ENCODE measurements around the gene TIMP4. TPM values are rescaled to one million over a fixed set of nuclear protein-coding genes. Genes with fewer than 3 reads are reported as not detected.

TIMP4 gene
- total and polyA plus RNA-seq, 5 donors from 2014 or later: not detected

DNA sequence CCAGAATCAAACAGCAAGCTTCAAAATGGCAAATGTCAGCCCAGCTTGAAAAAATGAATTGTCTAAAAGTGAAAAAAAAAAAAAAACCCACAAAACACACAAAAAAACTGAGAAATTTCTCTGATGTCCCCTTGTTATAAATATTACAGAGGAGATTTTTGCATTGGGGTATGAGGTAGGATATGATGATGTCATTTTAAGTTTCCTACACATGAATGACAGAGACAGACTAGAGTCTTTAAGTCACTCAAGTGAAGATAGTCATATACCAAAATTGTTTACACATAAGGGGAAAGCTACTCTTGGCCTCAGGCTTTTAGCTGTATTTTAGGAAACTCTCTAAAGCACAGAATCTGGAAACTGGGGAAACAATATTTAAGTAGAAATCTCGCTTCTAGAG lies 32.9 kb downstream of the TIMP4 start:
- no peaks in the 10 kb centered on the region for H3K4me1 ChIP-seq (ENCODE audit: control insufficient read depth, insufficient read depth, low read length, poor library complexity, severe bottlenecking)
- no peak overlapping the region for H3K27ac ChIP-seq (ENCODE audit: insufficient read depth, low read length, poor library complexity, severe bottlenecking)
- no peaks in the 10 kb centered on the region for H3K9me3 ChIP-seq (ENCODE audit: control insufficient read depth in 2 of 2, low read length in 2 of 2)
- peaks cover 49% of the 10 kb centered on the region for H3K27me3 Mint-ChIP-seq
- no peak overlapping the region for H3K27ac Mint-ChIP-seq
- H3K36me3 Mint-ChIP-seq: no peaks in the 10 kb centered on the region
- H3K36me3 ChIP-seq (ENCODE audit: control insufficient read depth, insufficient read depth, low read length): no peaks in the 10 kb centered on the region
- H3K9me3 Mint-ChIP-seq: peaks cover 0 to under 1% (median 0%) of the 10 kb centered on the region in 7 donors
- H3K4me3 ChIP-seq (ENCODE audit: low read depth, low read length): no peak overlapping the region
- peaks cover 16% of the 10 kb centered on the region for H3K27me3 ChIP-seq (ENCODE audit: control insufficient read depth, insufficient read depth, low read length)
- H3K4me1 Mint-ChIP-seq: no peaks in the 10 kb centered on the region
- H3K4me3 Mint-ChIP-seq: no peak overlapping the region
- DNase-seq (no peak), ATAC-seq (ENCODE audit: low read depth in 2 of 2) (no peak)

DNA sequence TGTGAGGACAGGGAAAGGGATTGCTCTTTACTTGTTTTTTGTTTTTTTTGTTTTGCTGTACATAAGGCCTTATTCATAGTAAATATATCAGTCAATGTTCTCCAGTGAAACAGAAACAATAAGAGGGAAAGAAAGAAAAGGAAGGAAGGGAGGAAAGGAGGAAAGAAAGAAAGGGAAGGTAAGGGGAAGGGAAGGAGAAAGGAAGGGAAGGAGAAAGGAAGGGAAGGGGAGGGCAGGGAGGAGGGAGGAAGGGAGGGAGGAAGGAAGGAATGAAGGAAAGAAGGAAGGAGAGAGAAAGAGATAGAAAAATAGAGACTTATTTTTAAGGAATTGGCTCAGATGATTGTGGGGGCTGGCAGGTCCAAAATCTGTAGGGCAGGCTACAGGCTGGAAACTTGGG lies 37.2 kb downstream of the TIMP4 start:
- no peak overlapping the region for H3K27ac Mint-ChIP-seq
- no peak overlapping the region for H3K4me3 Mint-ChIP-seq
- no peak for DNase-seq
- no peak overlapping the region for H3K27ac ChIP-seq (ENCODE audit: insufficient read depth, low read length, poor library complexity, severe bottlenecking)
- H3K36me3 Mint-ChIP-seq: no peaks in the 10 kb centered on the region
- peaks cover 0 to 6% (median 0%) of the 10 kb centered on the region in 7 donors for H3K9me3 Mint-ChIP-seq
- H3K27me3 ChIP-seq (ENCODE audit: control insufficient read depth, insufficient read depth, low read length): peaks cover 24% of the 10 kb centered on the region
- no peaks in the 10 kb centered on the region for H3K4me1 ChIP-seq (ENCODE audit: control insufficient read depth, insufficient read depth, low read length, poor library complexity, severe bottlenecking)
- H3K4me1 Mint-ChIP-seq: no peaks in the 10 kb centered on the region
- H3K27me3 Mint-ChIP-seq: peaks cover 42% of the 10 kb centered on the region
- H3K4me3 ChIP-seq (ENCODE audit: low read depth, low read length): no peak overlapping the region
- no peaks in the 10 kb centered on the region for H3K36me3 ChIP-seq (ENCODE audit: control insufficient read depth, insufficient read depth, low read length)
- no peak for ATAC-seq (ENCODE audit: low read depth in 2 of 2)
- H3K9me3 ChIP-seq (ENCODE audit: control insufficient read depth in 2 of 2, low read length in 2 of 2): no peaks in the 10 kb centered on the region

DNA sequence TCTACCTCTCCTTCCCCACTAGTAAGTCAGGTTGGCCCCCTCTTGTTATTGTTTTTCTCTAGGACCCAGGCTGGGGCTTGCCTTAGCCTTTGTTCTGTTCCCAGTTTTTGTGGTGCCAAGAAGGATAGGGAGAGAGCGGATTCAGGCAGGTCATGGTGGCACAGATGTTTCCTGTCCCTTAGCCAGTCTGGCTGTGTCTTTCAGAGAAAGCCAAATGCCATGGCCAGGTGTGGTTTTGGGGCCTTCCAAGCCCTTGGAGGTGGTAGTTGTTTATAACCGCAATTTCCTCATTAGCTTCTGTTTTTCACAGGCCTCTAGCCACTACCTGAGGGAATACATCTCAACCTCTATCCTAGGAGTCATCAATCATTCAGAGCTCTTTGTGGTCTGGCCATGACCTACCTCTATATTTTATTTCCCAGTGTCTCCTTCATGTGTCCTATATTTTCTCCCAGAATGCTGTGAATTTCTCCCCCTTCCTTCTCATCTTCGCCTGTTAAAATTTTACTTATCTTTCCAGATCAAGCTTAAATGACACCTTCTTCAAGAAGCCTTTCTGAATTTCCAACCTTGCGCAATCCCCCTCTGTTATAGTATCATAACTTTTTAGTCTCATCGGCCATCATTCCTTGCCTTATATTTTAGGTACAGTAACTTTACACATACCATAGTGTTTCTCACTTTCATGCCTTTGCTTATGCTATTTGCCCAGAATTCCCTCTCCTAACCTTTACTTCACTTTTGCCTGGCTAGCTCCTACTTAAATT lies 38.2 kb downstream of the TIMP4 start:
- DNase-seq (no peak), ATAC-seq (ENCODE audit: low read depth in 2 of 2) (no peak)
- Mint-ChIP-seq H3K27ac (no peak overlapping the region), H3K4me3 (no peak overlapping the region), H3K36me3 (no peaks in the 10 kb centered on the region), H3K4me1 (no peaks in the 10 kb centered on the region), H3K27me3 (peaks cover 33% of the 10 kb centered on the region), H3K9me3 (peaks cover 0 to 6% (median 0%) of the 10 kb centered on the region in 7 donors)
- Histone ChIP-seq H3K9me3 (ENCODE audit: control insufficient read depth in 2 of 2, low read length in 2 of 2) (no peaks in the 10 kb centered on the region), H3K27me3 (ENCODE audit: control insufficient read depth, insufficient read depth, low read length) (peaks cover 26% of the 10 kb centered on the region), H3K4me3 (ENCODE audit: low read depth, low read length) (no peak overlapping the region), H3K27ac (ENCODE audit: insufficient read depth, low read length, poor library complexity, severe bottlenecking) (no peak overlapping the region), H3K36me3 (ENCODE audit: control insufficient read depth, insufficient read depth, low read length) (no peaks in the 10 kb centered on the region), H3K4me1 (ENCODE audit: control insufficient read depth, insufficient read depth, low read length, poor library complexity, severe bottlenecking) (no peaks in the 10 kb centered on the region)

DNA sequence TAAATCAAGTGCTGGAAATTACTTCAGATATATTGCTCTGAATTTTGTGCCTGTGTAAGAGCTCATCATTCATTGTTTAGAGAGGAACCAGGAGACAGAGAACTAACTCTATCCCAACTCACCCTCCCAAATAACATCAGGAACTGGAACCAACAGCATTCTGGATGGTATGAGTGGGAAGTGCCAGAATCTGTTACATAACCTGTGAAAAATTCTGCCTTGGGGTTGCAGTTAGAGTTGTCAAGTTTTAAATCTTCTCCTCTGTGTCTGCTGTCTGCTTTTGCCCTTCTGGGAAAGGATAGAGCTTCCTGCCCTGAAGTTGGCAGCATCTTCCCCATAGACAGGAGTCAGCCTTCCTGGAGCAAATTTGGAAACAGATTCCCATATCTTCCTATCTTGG lies 41.2 kb downstream of the TIMP4 start:
- peaks cover 0 to 6% (median 0%) of the 10 kb centered on the region in 7 donors for H3K9me3 Mint-ChIP-seq
- DNase-seq (no peak), ATAC-seq (ENCODE audit: low read depth in 2 of 2) (no peak)
- peaks cover 15% of the 10 kb centered on the region for H3K27me3 Mint-ChIP-seq
- Histone ChIP-seq H3K27me3 (ENCODE audit: control insufficient read depth, insufficient read depth, low read length) (peaks cover 29% of the 10 kb centered on the region), H3K27ac (ENCODE audit: insufficient read depth, low read length, poor library complexity, severe bottlenecking) (no peak overlapping the region), H3K9me3 (ENCODE audit: control insufficient read depth in 2 of 2, low read length in 2 of 2) (no peaks in the 10 kb centered on the region), H3K36me3 (ENCODE audit: control insufficient read depth, insufficient read depth, low read length) (no peaks in the 10 kb centered on the region), H3K4me3 (ENCODE audit: low read depth, low read length) (no peak overlapping the region), H3K4me1 (ENCODE audit: control insufficient read depth, insufficient read depth, low read length, poor library complexity, severe bottlenecking) (no peaks in the 10 kb centered on the region)
- no peak overlapping the region for H3K27ac Mint-ChIP-seq
- H3K4me1 Mint-ChIP-seq: no peaks in the 10 kb centered on the region
- H3K4me3 Mint-ChIP-seq: no peak overlapping the region
- H3K36me3 Mint-ChIP-seq: no peaks in the 10 kb centered on the region

DNA sequence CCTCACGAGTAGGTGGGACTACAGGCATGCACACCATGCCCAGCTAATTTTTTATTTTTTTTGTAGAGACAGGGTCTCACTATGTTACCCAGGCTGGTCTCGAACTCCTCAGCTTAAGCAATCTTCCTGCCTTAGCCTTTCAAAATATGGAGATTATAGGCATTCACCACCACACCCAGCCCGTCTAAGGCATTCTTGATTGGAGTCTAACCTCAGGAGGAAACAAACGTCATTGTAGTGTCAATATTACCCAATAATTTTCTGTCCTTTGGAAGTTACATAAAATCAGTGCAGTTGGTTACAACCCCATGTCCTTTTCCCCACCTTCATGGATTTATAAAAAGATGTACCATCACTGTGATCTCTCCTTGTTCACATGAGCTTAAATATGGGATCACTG lies 41.8 kb downstream of the TIMP4 start:
- Mint-ChIP-seq H3K4me3 (no peak overlapping the region), H3K27ac (no peak overlapping the region), H3K27me3 (peaks cover 15% of the 10 kb centered on the region), H3K9me3 (peaks cover 0 to 6% (median 0%) of the 10 kb centered on the region in 7 donors), H3K4me1 (no peaks in the 10 kb centered on the region), H3K36me3 (no peaks in the 10 kb centered on the region)
- DNase-seq (no peak), ATAC-seq (ENCODE audit: low read depth in 2 of 2) (no peak)
- H3K9me3 ChIP-seq (ENCODE audit: control insufficient read depth in 2 of 2, low read length in 2 of 2): no peaks in the 10 kb centered on the region
- no peak overlapping the region for H3K27ac ChIP-seq (ENCODE audit: insufficient read depth, low read length, poor library complexity, severe bottlenecking)
- peaks cover 27% of the 10 kb centered on the region for H3K27me3 ChIP-seq (ENCODE audit: control insufficient read depth, insufficient read depth, low read length)
- H3K36me3 ChIP-seq (ENCODE audit: control insufficient read depth, insufficient read depth, low read length): no peaks in the 10 kb centered on the region
- no peak overlapping the region for H3K4me3 ChIP-seq (ENCODE audit: low read depth, low read length)
- H3K4me1 ChIP-seq (ENCODE audit: control insufficient read depth, insufficient read depth, low read length, poor library complexity, severe bottlenecking): no peaks in the 10 kb centered on the region

DNA sequence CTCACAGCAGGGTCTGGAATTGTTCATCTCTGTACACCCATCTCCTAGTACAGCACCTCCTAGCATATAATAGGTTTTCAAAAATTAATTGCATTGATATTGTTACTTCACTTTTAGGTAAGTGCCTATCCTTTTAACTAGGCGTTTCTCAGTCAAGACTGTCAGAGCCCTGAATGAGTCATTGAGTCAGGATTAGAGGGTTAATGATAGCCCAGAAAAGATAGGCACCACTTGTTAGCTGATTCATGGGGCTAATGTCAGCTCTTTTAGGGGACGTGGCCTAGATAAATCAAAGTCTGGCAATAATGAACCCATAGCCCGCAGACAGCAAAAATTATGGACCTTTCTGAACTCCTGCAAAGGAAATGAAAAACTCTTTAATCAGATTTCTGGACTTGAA lies 42.9 kb downstream of the TIMP4 start:
- Mint-ChIP-seq H3K27ac (no peak overlapping the region), H3K36me3 (no peaks in the 10 kb centered on the region), H3K9me3 (peaks cover 0 to 6% (median 2%) of the 10 kb centered on the region in 7 donors), H3K27me3 (peaks cover 14% of the 10 kb centered on the region), H3K4me3 (no peak overlapping the region), H3K4me1 (no peaks in the 10 kb centered on the region)
- H3K36me3 ChIP-seq (ENCODE audit: control insufficient read depth, insufficient read depth, low read length): no peaks in the 10 kb centered on the region
- DNase-seq: no peak
- H3K27me3 ChIP-seq (ENCODE audit: control insufficient read depth, insufficient read depth, low read length): peaks cover 25% of the 10 kb centered on the region
- H3K4me1 ChIP-seq (ENCODE audit: control insufficient read depth, insufficient read depth, low read length, poor library complexity, severe bottlenecking): no peaks in the 10 kb centered on the region
- no peak for ATAC-seq (ENCODE audit: low read depth in 2 of 2)
- no peaks in the 10 kb centered on the region for H3K9me3 ChIP-seq (ENCODE audit: control insufficient read depth in 2 of 2, low read length in 2 of 2)
- H3K27ac ChIP-seq (ENCODE audit: insufficient read depth, low read length, poor library complexity, severe bottlenecking): no peak overlapping the region
- H3K4me3 ChIP-seq (ENCODE audit: low read depth, low read length): no peak overlapping the region

DNA sequence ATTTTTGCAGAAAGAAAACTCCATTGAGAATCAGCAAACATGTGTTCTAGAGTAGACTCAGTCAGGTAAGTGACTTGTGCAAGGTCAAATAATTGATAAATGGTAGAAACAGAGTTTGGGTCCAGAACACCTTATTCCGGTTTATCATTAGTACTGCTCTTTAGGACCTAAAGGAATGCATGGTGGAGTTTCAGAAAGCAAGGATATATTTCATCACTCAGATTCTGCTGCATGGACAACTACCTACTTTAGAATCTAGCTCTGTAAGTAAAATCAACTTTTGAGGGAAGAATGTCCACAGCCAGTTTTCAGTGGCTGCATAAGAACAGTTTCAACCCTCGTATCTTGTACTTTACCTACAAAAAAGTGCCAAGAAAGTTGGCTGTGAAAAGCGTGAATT lies 43.6 kb downstream of the TIMP4 start:
- Mint-ChIP-seq H3K27me3 (peaks cover 9% of the 10 kb centered on the region), H3K9me3 (peaks cover 0 to 3% (median 1%) of the 10 kb centered on the region in 7 donors)

DNA sequence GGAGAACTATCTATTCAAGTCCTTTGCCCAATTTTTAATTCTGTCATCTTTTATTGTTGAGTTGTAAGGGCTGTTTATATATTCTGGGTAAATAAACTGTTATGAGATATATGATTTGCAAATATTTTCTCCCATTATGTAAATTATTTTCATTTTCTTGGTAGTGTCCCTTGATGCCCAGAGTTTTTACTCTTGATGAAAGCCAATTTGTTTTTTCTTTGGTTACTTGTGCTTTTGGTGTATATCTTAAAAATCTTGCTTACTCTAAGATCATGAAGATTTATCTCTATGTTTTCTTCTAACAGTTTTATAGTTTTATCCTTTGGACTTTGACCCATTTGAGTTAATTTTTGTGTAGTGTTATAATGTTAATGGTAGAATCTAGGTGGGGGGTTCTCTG lies 44.5 kb downstream of the TIMP4 start:
- H3K4me1 ChIP-seq (ENCODE audit: control insufficient read depth, insufficient read depth, low read length, poor library complexity, severe bottlenecking): no peaks in the 10 kb centered on the region
- no peak for DNase-seq
- H3K4me3 Mint-ChIP-seq: no peak overlapping the region
- H3K36me3 ChIP-seq (ENCODE audit: control insufficient read depth, insufficient read depth, low read length): no peaks in the 10 kb centered on the region
- no peak overlapping the region for H3K4me3 ChIP-seq (ENCODE audit: low read depth, low read length)
- no peaks in the 10 kb centered on the region for H3K36me3 Mint-ChIP-seq
- peaks cover 21% of the 10 kb centered on the region for H3K27me3 ChIP-seq (ENCODE audit: control insufficient read depth, insufficient read depth, low read length)
- H3K27ac Mint-ChIP-seq: no peak overlapping the region
- H3K4me1 Mint-ChIP-seq: no peaks in the 10 kb centered on the region
- H3K9me3 Mint-ChIP-seq: peaks cover 0 to 2% (median 1%) of the 10 kb centered on the region in 7 donors
- no peak for ATAC-seq (ENCODE audit: low read depth in 2 of 2)
- no peaks in the 10 kb centered on the region for H3K9me3 ChIP-seq (ENCODE audit: control insufficient read depth in 2 of 2, low read length in 2 of 2)
- H3K27ac ChIP-seq (ENCODE audit: insufficient read depth, low read length, poor library complexity, severe bottlenecking): no peak overlapping the region
- peaks cover 9% of the 10 kb centered on the region for H3K27me3 Mint-ChIP-seq

More for the DNA sequence above, 43.6 kb downstream of the TIMP4 start:
- ATAC-seq (ENCODE audit: low read depth in 2 of 2) (no peak), DNase-seq (no peak)
- Histone ChIP-seq H3K27ac (ENCODE audit: insufficient read depth, low read length, poor library complexity, severe bottlenecking) (no peak overlapping the region), H3K9me3 (ENCODE audit: control insufficient read depth in 2 of 2, low read length in 2 of 2) (no peaks in the 10 kb centered on the region), H3K4me1 (ENCODE audit: control insufficient read depth, insufficient read depth, low read length, poor library complexity, severe bottlenecking) (no peaks in the 10 kb centered on the region), H3K27me3 (ENCODE audit: control insufficient read depth, insufficient read depth, low read length) (peaks cover 22% of the 10 kb centered on the region), H3K36me3 (ENCODE audit: control insufficient read depth, insufficient read depth, low read length) (no peaks in the 10 kb centered on the region), H3K4me3 (ENCODE audit: low read depth, low read length) (no peak overlapping the region)
- Mint-ChIP-seq H3K4me1 (no peaks in the 10 kb centered on the region), H3K4me3 (no peak overlapping the region), H3K27ac (no peak overlapping the region), H3K36me3 (no peaks in the 10 kb centered on the region)
